A549 (cell line): Measurements from ENCODE around the gene PFDN1. TPM values are rescaled to one million over a fixed set of nuclear protein-coding genes. Genes with fewer than 3 reads are reported as not detected.

Experiments
- ATAC-seq, 2 experiments: fragments of 200-7000 bp in 1 of 2; fragments of >200 bp in 1 of 2; cut with Nextera tagmentation in 1 of 2; cut with Tn5 transposase in 1 of 2; 3 replicates each; pipeline versions ENCODE4 v1.8.0 to v1.9.1; 2018 to 2020; ENCODE audit warnings: mild to moderate bottlenecking in 1 of 2, moderate library complexity in 1 of 2
- CTCF ChIA-PET: fragments of 300-600 bp; sonication (Branson Sonifier 250); formaldehyde crosslinking; extraction: SDS; loops from one replicate; lab custom pipeline; 2021; ENCODE audit warnings: antibody characterized with exemption, inconsistent platforms; lab: Yijun Ruan, JAX
- POLR2A ChIA-PET: fragments of 350-600 bp; formaldehyde crosslinking; extraction: SDS; loops from one replicate; lab custom pipeline; 2021; ENCODE audit warnings: antibody characterized with exemption, inconsistent platforms; lab: Yijun Ruan, JAX
- DNase-seq, 2 experiments: peaks; one replicate each; pipeline versions ENCODE4 v3.0.0 to v3.0.0-alpha.2; 2011 to 2016; ENCODE audit warnings: low read depth in 1 of 2, low spot score in 1 of 2
- FAIRE-seq: peaks from 2 replicates; lab custom pipeline; 2011; peaks lifted over from hg19 to GRCh38; lab: Jason Lieb, UNC
- H3K27ac ChIP-seq, 2 experiments: fragments of >200 bp; sonication (Bioruptor Twin); formaldehyde crosslinking; 3 replicates each; pipeline ENCODE4 v1.5.1; 2016 to 2017
- H3K4me1 ChIP-seq: fragments of >200 bp; sonication (Bioruptor Twin); formaldehyde crosslinking; 3 replicates; pipeline ENCODE4 v1.6.1; 2016
- H3K4me2 ChIP-seq: fragments of >200 bp; sonication (Bioruptor Twin); formaldehyde crosslinking; 3 replicates; pipeline ENCODE4 v1.6.1; 2016
- H3K4me3 ChIP-seq: fragments of >200 bp; sonication (Bioruptor Twin); formaldehyde crosslinking; 3 replicates; pipeline ENCODE4 v1.5.1; 2016
- H3K9me3 ChIP-seq: fragments of >200 bp; sonication (Bioruptor Twin); formaldehyde crosslinking; 3 replicates; pipeline ENCODE4 v1.6.1; 2016
- CBX2 ChIP-seq: fragments of 200-600 bp; sonication (generic); IDR thresholded peaks from 2 replicates; pipeline ENCODE4 v1.6.1; 2016; ENCODE audit warnings: low read depth, mild to moderate bottlenecking, borderline replicate concordance
- EHF ChIP-seq: fragments of 250-450 bp; sonication (Bioruptor Pico); IDR thresholded peaks from 2 replicates; pipeline ENCODE4 v1.5.0; 2020; ENCODE audit warnings: mild to moderate bottlenecking
- EHMT2 ChIP-seq: fragments of 200-600 bp; sonication (generic); IDR thresholded peaks from 2 replicates; pipeline ENCODE4 v1.6.1; 2016; ENCODE audit warnings: antibody characterized with exemption, low read depth, mild to moderate bottlenecking, moderate library complexity
- EP300 ChIP-seq, 2 experiments: fragments of >200 bp; sonication (Bioruptor Twin); formaldehyde crosslinking; IDR thresholded peaks; 2 replicates in 1 of 2; 3 replicates in 1 of 2; pipeline ENCODE4 v1.6.1; 2016 to 2017
- ESRRA ChIP-seq: fragments of 150-350 bp; IDR thresholded peaks from 2 replicates; pipeline ENCODE4 v1.6.1; 2014; ENCODE audit warnings: mild to moderate bottlenecking, low read length, borderline replicate concordance
- GATA3 ChIP-seq: IDR thresholded peaks from 2 replicates; pipeline ENCODE4 v1.6.1; 2012; ENCODE audit warnings: borderline replicate concordance
- HDAC2 ChIP-seq: fragments of 200-600 bp; sonication (generic); IDR thresholded peaks from 2 replicates; pipeline ENCODE4 v1.6.1; 2016
- HOXB5 ChIP-seq: fragments of 250-450 bp; sonication (Bioruptor Pico); IDR thresholded peaks from 2 replicates; pipeline ENCODE4 v1.5.0; 2020; ENCODE audit warnings: mild to moderate bottlenecking, moderate library complexity
- KDM1A ChIP-seq: fragments of 200-600 bp; sonication (generic); IDR thresholded peaks from 2 replicates; pipeline ENCODE4 v1.6.1; 2016; ENCODE audit warnings: low read depth, mild to moderate bottlenecking
- MAFK ChIP-seq: fragments of 450-650 bp; IDR thresholded peaks from 2 replicates; pipeline ENCODE4 v1.6.1; 2014; ENCODE audit not compliant: partially characterized antibody
- MAZ ChIP-seq: fragments of 150-350 bp; IDR thresholded peaks from 2 replicates; pipeline ENCODE4 v1.6.1; 2014; ENCODE audit warnings: antibody characterized with exemption, low read depth, low read length, borderline replicate concordance
- MYC ChIP-seq: IDR thresholded peaks from 2 replicates; pipeline ENCODE4 v1.6.1; 2012; ENCODE audit warnings: mild to moderate bottlenecking, inconsistent platforms, low read length, improper control_type of control experiment, borderline replicate concordance
- NR3C1 ChIP-seq: fragments of >200 bp; sonication (Bioruptor Twin); formaldehyde crosslinking; IDR thresholded peaks from 3 replicates; pipeline ENCODE4 v1.6.1; 2017
- POLR2AphosphoS2 ChIP-seq: conservative IDR thresholded peaks from 2 replicates; pipeline ENCODE4 v1.6.1; 2012; ENCODE audit warnings: low read length, improper control_type of control experiment, inconsistent platforms
- RCOR1 ChIP-seq: fragments of 150-350 bp; IDR thresholded peaks from 2 replicates; pipeline ENCODE4 v1.6.1; 2014; ENCODE audit warnings: antibody characterized with exemption, low read length, low read depth
- RFX5 ChIP-seq: fragments of 450-650 bp; IDR thresholded peaks from 2 replicates; pipeline ENCODE4 v1.7.1; 2014; ENCODE audit warnings: antibody characterized with exemption, mild to moderate bottlenecking, moderate library complexity
- RNF2 ChIP-seq: fragments of 200-600 bp; sonication (generic); IDR thresholded peaks from 2 replicates; pipeline ENCODE4 v1.6.1; 2016; ENCODE audit warnings: low read depth, mild to moderate bottlenecking, antibody characterized with exemption, moderate library complexity, borderline replicate concordance
- SMC3 ChIP-seq: fragments of >200 bp; sonication (Bioruptor Twin); formaldehyde crosslinking; IDR thresholded peaks from 3 replicates; pipeline ENCODE4 v1.6.1; 2018; ENCODE audit warnings: inconsistent platforms
- TP53 ChIP-seq: fragments of 250-450 bp; sonication (Bioruptor Pico); IDR thresholded peaks from 2 replicates; pipeline ENCODE4 v1.5.0; 2021; ENCODE audit warnings: mild to moderate bottlenecking, moderate library complexity
- ZFP36 ChIP-seq: fragments of 450-650 bp; IDR thresholded peaks from 2 replicates; pipeline ENCODE4 v1.6.1; 2014; ENCODE audit warnings: borderline replicate concordance; ENCODE audit not compliant: partially characterized antibody
- WGBS: methylation state at CpG from one replicate; pipeline ENCODE4 v1.1.6; 2017; ENCODE audit errors: missing lambda C conversion rate; 5-methylcytosine and 5-hydroxymethylcytosine counted together
- polyA plus RNA-seq, 4 experiments: library from polyadenylated mRNA; depleted of rRNA in 3 of 4; stranded (reverse); fragments of >200 nt; fragmentation: RNase III in 1 of 4; extraction: RNeasy Plus Mini Kit Qiagen cat#74134 plus additional on column Dnase treatment in 1 of 4; gene quantifications; 2 replicates in 3 of 4; 3 replicates in 1 of 4; pipeline ENCODE4 v1.2.3, GENCODE V29; 2011 to 2017
- TF ChIP-seq, protein P1 (sequence below): fragments of 250-450 bp; sonication (Bioruptor Pico); IDR thresholded peaks from 2 replicates; pipeline ENCODE4 v1.5.0; 2021; ENCODE audit warnings: mild to moderate bottlenecking, moderate library complexity, borderline replicate concordance
- TF ChIP-seq, protein P2 (sequence below): fragments of >200 bp; sonication (Bioruptor Twin); formaldehyde crosslinking; IDR thresholded peaks from 3 replicates; pipeline ENCODE4 v1.6.1; 2016
- TF ChIP-seq, protein P3 (sequence below): fragments of 200-600 bp; sonication (generic); IDR thresholded peaks from 2 replicates; pipeline ENCODE4 v1.6.1; 2016; ENCODE audit warnings: antibody characterized with exemption, mild to moderate bottlenecking, moderate library complexity
- TF ChIP-seq, protein P4 (sequence below): fragments of 450-650 bp; IDR thresholded peaks from 2 replicates; pipeline ENCODE4 v1.6.1; 2014; ENCODE audit warnings: antibody characterized with exemption
- TF ChIP-seq, protein P5 (sequence below): IDR thresholded peaks from 2 replicates; pipeline ENCODE4 v1.6.1; 2012
- TF ChIP-seq, protein P6 (sequence below): fragments of >200 bp; sonication (Bioruptor Twin); formaldehyde crosslinking; IDR thresholded peaks from 3 replicates; pipeline ENCODE4 v1.5.1; 2016
- TF ChIP-seq, protein P7 (sequence below): fragments of >200 bp; sonication (Bioruptor Twin); formaldehyde crosslinking; IDR thresholded peaks from 2 replicates; pipeline ENCODE4 v1.6.1; 2016

PFDN1 gene
- polyA plus RNA-seq, 2 of the 4 experiments (the other 2 are of a cell fraction), result 90.4 to 201 TPM

DNA sequence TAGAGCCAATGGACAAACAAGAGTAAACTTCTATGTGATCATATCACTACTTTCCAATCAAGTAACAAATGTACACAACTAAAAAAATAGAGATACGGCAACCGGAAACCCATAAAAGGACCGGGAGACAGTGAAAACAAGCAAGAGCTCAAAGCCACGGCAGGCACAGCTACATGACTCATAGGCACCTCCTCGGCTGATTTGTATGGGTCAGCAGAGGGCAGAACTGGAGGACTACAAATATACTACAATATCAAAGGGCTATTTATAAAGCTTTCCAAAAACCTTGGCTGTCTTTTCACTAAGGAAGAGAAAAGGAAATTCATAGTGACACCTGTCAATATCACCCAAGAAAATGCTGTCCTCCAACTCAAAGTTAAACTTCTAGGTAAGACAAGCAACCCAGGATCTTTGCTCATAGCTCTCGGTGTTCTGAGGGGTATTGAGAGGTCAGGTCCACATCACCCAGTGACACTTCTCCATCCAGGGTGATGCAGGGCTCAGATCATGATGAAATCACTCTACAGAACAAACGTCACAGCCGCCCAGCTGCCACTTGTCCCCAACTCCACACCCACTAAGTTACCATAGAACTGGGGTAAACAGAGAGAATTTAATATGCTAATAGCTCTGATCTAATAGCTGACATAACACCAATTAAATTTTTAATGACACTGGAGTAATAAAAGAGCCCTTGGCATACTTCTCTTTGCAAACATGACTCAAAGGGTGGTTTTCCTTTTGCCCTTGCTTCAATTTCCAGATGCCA, 41.3 kb downstream of the PFDN1 start (continued):
- TF ChIP-seq MAZ (no peak), CBX2 (no peak), HOXB5 (no peak), SMC3 (peak; percentile 32; the same call in 2 of the 3 replicates), TP53 (no peak), EHF (CRISPR knock-in tag) (no peak), HDAC2 (no peak), MAFK (peak; percentile 67), RNF2 (no peak), NR3C1 (no peak)
- TF ChIP-seq, protein P1, sequence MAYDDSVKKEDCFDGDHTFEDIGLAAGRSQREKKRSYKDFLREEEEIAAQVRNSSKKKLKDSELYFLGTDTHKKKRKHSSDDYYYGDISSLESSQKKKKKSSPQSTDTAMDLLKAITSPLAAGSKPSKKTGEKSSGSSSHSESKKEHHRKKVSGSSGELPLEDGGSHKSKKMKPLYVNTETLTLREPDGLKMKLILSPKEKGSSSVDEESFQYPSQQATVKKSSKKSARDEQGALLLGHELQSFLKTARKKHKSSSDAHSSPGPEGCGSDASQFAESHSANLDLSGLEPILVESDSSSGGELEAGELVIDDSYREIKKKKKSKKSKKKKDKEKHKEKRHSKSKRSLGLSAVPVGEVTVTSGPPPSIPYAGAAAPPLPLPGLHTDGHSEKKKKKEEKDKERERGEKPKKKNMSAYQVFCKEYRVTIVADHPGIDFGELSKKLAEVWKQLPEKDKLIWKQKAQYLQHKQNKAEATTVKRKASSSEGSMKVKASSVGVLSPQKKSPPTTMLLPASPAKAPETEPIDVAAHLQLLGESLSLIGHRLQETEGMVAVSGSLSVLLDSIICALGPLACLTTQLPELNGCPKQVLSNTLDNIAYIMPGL, result no peak
- TF ChIP-seq, protein P2, sequence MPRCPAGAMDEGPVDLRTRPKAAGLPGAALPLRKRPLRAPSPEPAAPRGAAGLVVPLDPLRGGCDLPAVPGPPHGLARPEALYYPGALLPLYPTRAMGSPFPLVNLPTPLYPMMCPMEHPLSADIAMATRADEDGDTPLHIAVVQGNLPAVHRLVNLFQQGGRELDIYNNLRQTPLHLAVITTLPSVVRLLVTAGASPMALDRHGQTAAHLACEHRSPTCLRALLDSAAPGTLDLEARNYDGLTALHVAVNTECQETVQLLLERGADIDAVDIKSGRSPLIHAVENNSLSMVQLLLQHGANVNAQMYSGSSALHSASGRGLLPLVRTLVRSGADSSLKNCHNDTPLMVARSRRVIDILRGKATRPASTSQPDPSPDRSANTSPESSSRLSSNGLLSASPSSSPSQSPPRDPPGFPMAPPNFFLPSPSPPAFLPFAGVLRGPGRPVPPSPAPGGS, result no peak
- TF ChIP-seq, protein P3, sequence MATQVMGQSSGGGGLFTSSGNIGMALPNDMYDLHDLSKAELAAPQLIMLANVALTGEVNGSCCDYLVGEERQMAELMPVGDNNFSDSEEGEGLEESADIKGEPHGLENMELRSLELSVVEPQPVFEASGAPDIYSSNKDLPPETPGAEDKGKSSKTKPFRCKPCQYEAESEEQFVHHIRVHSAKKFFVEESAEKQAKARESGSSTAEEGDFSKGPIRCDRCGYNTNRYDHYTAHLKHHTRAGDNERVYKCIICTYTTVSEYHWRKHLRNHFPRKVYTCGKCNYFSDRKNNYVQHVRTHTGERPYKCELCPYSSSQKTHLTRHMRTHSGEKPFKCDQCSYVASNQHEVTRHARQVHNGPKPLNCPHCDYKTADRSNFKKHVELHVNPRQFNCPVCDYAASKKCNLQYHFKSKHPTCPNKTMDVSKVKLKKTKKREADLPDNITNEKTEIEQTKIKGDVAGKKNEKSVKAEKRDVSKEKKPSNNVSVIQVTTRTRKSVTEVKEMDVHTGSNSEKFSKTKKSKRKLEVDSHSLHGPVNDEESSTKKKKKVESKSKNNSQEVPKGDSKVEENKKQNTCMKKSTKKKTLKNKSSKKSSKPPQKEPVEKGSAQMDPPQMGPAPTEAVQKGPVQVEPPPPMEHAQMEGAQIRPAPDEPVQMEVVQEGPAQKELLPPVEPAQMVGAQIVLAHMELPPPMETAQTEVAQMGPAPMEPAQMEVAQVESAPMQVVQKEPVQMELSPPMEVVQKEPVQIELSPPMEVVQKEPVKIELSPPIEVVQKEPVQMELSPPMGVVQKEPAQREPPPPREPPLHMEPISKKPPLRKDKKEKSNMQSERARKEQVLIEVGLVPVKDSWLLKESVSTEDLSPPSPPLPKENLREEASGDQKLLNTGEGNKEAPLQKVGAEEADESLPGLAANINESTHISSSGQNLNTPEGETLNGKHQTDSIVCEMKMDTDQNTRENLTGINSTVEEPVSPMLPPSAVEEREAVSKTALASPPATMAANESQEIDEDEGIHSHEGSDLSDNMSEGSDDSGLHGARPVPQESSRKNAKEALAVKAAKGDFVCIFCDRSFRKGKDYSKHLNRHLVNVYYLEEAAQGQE, result no peak
- TF ChIP-seq, protein P4, sequence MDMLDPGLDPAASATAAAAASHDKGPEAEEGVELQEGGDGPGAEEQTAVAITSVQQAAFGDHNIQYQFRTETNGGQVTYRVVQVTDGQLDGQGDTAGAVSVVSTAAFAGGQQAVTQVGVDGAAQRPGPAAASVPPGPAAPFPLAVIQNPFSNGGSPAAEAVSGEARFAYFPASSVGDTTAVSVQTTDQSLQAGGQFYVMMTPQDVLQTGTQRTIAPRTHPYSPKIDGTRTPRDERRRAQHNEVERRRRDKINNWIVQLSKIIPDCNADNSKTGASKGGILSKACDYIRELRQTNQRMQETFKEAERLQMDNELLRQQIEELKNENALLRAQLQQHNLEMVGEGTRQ, result no peak

DNA sequence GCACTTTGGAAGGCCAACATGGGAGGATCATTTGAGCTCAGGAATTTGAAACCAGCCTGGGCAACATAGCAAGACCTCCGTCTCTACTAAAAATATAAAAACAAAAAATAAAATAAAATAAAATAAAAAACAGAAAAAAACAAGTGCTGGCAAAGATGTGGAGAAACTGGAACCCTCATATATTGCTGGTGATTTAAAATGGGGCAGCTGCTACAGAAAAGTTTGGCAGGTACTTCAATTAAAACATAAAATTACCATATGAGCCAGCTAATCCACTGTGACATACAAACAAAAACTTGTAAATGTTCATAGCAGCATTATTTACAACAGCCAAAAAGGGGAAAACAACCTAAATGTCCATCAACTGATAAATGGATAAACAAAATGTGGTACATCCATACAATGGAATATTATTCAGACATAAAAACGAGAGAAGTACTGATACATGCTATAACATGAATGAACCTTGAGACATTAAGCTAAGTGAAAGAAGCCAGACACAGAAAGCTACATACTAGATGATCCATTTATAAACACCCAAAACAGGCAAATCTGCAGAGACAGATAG, 42.7 kb downstream of the PFDN1 start:
- WGBS, result 86% methylated on average over 2 of the region's 2 CpGs
- FAIRE-seq (no peak), ATAC-seq (no peak), DNase-seq (no peak)
- H3K9me3 ChIP-seq, result peaks cover 3% of the 10 kb centered on the region; the same call in 1 of the 3 replicates
- CTCF ChIA-PET, result interaction anchor here (1.1 to 42.9 kb wide), 3 partner anchors 17 to 92 kb away, joined by 3 to 1613 read pairs (median 163); partner anchors contain the start of genes HBEGF and SLC4A9
- H3K27ac ChIP-seq, result no peak overlapping the region
- peaks cover 17% of the 10 kb centered on the region for H3K4me1 ChIP-seq
- no peak overlapping the region for H3K4me3 ChIP-seq
- no peak overlapping the region; the same call in 2 of the 3 replicates for H3K4me2 ChIP-seq
- POLR2A ChIA-PET, result no interaction called here
- TF ChIP-seq HDAC2 (no peak), GATA3 (no peak), RFX5 (no peak), ZFP36 (no peak), EHMT2 (no peak), RCOR1 (no peak), POLR2AphosphoS2 (no peak), ESRRA (no peak), EP300 (IDR thresholded peaks at IDR 0.05) (no peak), KDM1A (no peak), TP53 (no peak), NR3C1 (no peak), MYC (no peak)
- TF ChIP-seq, protein P5, sequence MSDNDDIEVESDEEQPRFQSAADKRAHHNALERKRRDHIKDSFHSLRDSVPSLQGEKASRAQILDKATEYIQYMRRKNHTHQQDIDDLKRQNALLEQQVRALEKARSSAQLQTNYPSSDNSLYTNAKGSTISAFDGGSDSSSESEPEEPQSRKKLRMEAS, result no peak
- TF ChIP-seq, protein P6, sequence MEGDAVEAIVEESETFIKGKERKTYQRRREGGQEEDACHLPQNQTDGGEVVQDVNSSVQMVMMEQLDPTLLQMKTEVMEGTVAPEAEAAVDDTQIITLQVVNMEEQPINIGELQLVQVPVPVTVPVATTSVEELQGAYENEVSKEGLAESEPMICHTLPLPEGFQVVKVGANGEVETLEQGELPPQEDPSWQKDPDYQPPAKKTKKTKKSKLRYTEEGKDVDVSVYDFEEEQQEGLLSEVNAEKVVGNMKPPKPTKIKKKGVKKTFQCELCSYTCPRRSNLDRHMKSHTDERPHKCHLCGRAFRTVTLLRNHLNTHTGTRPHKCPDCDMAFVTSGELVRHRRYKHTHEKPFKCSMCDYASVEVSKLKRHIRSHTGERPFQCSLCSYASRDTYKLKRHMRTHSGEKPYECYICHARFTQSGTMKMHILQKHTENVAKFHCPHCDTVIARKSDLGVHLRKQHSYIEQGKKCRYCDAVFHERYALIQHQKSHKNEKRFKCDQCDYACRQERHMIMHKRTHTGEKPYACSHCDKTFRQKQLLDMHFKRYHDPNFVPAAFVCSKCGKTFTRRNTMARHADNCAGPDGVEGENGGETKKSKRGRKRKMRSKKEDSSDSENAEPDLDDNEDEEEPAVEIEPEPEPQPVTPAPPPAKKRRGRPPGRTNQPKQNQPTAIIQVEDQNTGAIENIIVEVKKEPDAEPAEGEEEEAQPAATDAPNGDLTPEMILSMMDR, result no peak
- TF ChIP-seq, protein P7, sequence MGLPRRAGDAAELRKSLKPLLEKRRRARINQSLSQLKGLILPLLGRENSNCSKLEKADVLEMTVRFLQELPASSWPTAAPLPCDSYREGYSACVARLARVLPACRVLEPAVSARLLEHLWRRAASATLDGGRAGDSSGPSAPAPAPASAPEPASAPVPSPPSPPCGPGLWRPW, result no peak
